ENCODE results near the gene PRELID3B.
"Not testable (repeated sequence)": the region's sequence is repeated elsewhere in the genome, so short reads cannot be mapped to it uniquely, and the experiment has no call there.

Gene PRELID3B

DNA sequence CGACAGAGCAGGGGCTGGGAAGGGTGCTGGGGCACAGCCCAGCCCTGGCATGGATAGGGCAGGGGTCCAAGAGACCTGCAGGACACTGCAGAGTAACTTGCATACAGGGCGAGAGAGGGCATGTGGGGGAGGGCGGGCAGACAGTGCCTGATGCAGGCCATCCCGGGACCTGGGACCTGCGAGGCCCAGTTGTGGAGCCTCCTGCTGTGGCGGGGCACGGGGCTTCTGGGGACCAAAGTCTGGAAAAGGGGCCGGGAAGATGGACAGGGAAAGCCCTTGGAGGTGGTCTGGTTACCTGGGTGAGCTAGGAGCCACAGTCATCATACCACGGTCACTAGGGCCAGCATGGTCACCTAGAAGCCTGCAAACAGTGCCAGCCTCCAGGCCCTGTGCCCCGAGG, 23.8 kb downstream of the PRELID3B start:
- H3K9me3 Mint-ChIP-seq = no peaks in the 10 kb centered on the region
- H3K27ac Mint-ChIP-seq (ENCODE audit: low read depth) = no peak overlapping the region
- ATAC-seq (replicated peaks; ENCODE audit: extremely low read depth, poor library complexity, severe bottlenecking) = no peak
- H3K4me3 Mint-ChIP-seq = no peak overlapping the region
- no peaks in the 10 kb centered on the region for H3K27me3 Mint-ChIP-seq
- peaks cover 30% of the 10 kb centered on the region for H3K4me1 Mint-ChIP-seq
- H3K36me3 Mint-ChIP-seq (ENCODE audit: insufficient read depth) = peaks cover 13% of the 10 kb centered on the region
- no peak for DNase-seq (ENCODE audit: low spot score in 2 of 2)

DNA sequence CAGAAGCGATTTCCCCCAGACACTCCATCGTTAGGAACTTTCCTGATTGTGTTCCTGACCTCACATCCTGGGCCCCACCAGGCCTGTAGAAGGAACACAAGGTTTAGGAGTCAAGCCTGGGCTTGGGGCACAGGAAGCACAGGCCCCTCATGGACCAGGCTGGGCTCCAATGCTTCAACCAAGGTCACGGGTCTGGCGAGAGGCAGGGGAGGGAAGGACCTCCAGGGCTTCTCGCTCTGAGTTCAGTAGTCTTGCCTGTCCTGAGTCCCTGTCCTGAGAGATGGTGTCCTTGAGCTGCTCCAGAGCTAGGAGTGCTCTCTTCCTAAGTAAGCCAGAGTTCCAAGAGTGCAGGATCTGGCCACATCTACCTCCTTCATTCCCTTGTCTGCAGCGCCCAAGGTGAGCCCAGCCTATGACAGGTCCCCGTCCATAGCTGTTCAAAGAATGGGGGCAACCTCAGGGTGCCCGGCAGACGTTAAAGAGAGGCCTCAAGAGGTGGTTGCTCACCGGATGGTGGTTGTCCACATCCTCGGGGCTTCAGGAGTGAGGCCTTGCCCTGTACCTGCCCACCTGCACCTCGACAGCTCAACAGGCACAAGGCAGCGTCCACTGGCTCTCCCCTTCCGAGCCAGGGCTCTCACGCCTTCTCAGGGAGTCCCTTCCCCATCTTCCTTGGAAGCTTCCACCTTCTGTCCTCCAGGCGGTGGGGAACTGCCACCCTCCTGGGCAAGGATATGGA, 24.9 kb downstream of the PRELID3B start:
- no peak for ATAC-seq (replicated peaks; ENCODE audit: extremely low read depth, poor library complexity, severe bottlenecking)
- H3K27ac Mint-ChIP-seq (ENCODE audit: low read depth) = peak overlapping the region; percentile 3

DNA sequence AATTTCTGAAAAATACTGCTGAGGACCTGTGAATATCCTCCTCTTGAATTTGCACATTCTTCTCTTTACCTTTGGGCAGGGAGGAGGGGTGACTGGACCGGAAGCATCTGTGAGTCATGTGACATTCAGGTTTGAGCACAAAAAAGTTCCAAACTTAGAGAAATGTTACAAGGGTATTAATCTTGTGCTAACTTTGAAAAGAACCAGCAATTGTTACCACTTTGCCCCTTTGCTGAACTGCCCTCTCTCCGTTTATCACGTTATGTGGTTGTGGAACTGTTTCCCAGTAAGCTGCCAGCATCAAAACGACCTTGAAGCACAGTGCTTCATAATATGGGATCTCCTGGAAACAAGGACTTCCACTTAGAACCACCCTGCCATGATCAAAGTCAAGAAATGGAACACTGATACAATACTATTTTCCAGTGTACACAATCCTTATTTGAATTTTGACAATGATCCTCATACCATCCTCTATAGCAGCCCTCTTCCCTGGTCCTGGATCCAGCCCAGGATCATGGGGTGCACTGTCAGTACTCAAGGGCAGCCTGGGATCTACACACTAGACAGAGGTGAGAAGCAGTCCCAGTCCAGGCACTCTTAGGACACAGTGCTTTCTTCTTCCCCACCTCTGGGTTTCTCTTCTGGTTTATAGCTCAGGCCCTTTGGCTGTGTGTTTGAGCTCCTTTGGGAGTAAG, 25.6 kb downstream of the PRELID3B start:
- no peak for ATAC-seq (replicated peaks; ENCODE audit: extremely low read depth, poor library complexity, severe bottlenecking)
- Mint-ChIP-seq H3K9me3 (no peaks in the 10 kb centered on the region), H3K4me3 (no peak overlapping the region), H3K4me1 (peaks cover 39% of the 10 kb centered on the region), H3K36me3 (ENCODE audit: insufficient read depth) (peaks cover under 1% of the 10 kb centered on the region), H3K27ac (ENCODE audit: low read depth) (peak overlapping the region; percentile 3), H3K27me3 (no peaks in the 10 kb centered on the region)
- no peak for DNase-seq (ENCODE audit: low spot score in 2 of 2)

More for the DNA sequence above, 24.9 kb downstream of the PRELID3B start:
- H3K27me3 Mint-ChIP-seq = no peaks in the 10 kb centered on the region
- DNase-seq (ENCODE audit: low spot score in 2 of 2) = no peak
- no peak overlapping the region for H3K4me3 Mint-ChIP-seq
- H3K9me3 Mint-ChIP-seq = no peaks in the 10 kb centered on the region
- peaks cover 3% of the 10 kb centered on the region for H3K36me3 Mint-ChIP-seq (ENCODE audit: insufficient read depth)
- H3K4me1 Mint-ChIP-seq = peaks cover 39% of the 10 kb centered on the region

- no peaks in the 10 kb centered on the region for H3K27me3 Mint-ChIP-seq
- H3K9me3 Mint-ChIP-seq = no peaks in the 10 kb centered on the region
- peaks cover under 1% of the 10 kb centered on the region for H3K36me3 Mint-ChIP-seq (ENCODE audit: insufficient read depth)
- ATAC-seq (replicated peaks; ENCODE audit: extremely low read depth, poor library complexity, severe bottlenecking) (no peak), DNase-seq (ENCODE audit: low spot score in 2 of 2) (no peak)
- no peak overlapping the region for H3K27ac Mint-ChIP-seq (ENCODE audit: low read depth)
- H3K4me1 Mint-ChIP-seq = peaks cover 43% of the 10 kb centered on the region
- peak overlapping the region; percentile 25 for H3K4me3 Mint-ChIP-seq
These were observed 26.5 kb downstream of the PRELID3B start for GRCh38 chr20:59015812-59016711.

DNA sequence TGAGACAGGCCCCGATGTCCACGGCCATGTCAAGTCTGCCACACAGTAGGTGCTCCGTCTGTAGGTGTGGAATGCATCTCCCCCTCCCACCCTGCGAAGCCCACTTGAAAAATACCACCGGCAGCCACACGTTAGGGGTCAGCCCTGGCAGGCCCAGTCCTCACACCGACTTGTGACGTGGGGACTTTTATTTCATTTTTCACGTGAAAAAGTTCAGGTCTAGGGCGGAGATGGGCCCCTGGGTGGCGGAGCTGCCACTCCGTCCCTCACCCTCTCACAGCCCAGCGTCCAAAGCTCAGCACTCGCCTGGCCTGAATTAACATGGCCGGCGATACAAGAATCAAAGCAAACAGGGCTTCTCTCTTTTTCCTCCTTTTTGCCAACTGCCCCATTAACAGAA, 27.2 kb downstream of the PRELID3B start:
- Mint-ChIP-seq H3K4me3 (peak overlapping the region; percentile 25), H3K27me3 (no peaks in the 10 kb centered on the region), H3K36me3 (ENCODE audit: insufficient read depth) (peaks cover 2% of the 10 kb centered on the region), H3K27ac (ENCODE audit: low read depth) (no peak overlapping the region), H3K9me3 (no peaks in the 10 kb centered on the region), H3K4me1 (peaks cover 43% of the 10 kb centered on the region)
- ATAC-seq (replicated peaks; ENCODE audit: extremely low read depth, poor library complexity, severe bottlenecking) (no peak), DNase-seq (ENCODE audit: low spot score in 2 of 2) (no peak)

DNA sequence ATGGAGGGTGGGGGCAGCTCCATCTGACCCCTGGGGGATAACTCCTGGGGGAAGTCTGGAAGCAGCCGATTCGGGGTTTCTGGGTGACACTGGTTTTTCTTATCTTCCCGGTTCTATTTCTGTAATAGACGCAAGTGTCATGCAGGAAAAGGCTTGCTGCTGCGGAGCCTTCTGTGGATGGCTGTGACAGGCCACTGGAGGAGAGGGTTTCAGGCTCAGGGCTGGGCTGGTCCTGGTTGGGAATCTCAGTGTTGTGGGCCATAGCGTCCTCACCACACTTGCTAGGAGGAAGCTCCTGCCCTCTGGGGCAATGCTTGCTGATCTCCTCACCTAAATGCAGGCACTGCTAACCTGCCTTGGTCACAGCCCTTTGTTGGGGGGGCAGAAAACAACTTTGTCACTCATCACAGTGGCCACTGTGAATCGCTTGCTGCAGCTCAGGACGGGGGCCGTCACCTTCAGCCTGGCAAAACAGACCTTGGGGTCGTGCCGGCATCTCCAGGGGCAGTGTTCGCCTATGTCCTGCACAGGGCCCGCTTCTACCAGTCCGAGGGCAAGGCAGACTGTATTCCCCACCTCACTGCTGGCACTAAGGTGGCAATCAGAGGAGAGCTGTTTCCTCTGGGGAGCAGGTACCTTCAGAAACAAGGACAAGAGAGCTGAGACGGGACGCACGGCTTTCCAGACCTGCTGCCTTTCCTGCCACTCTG, 27.8 kb downstream of the PRELID3B start:
- Mint-ChIP-seq H3K4me3 (peak overlapping the region; percentile 32), H3K27ac (ENCODE audit: low read depth) (peak overlapping the region; percentile 70), H3K9me3 (no peaks in the 10 kb centered on the region), H3K27me3 (no peaks in the 10 kb centered on the region), H3K4me1 (peaks cover 43% of the 10 kb centered on the region), H3K36me3 (ENCODE audit: insufficient read depth) (peaks cover 2% of the 10 kb centered on the region)
- ATAC-seq (replicated peaks; ENCODE audit: extremely low read depth, poor library complexity, severe bottlenecking) (no peak), DNase-seq (ENCODE audit: low spot score in 2 of 2) (no peak)

GRCh38 chr20:59013959-59014608, 28.5 kb downstream of the PRELID3B start:
- Mint-ChIP-seq H3K27me3 (no peaks in the 10 kb centered on the region), H3K4me1 (peaks cover 43% of the 10 kb centered on the region), H3K9me3 (no peaks in the 10 kb centered on the region), H3K27ac (ENCODE audit: low read depth) (peak overlapping the region; percentile 70), H3K4me3 (peak overlapping the region; percentile 32), H3K36me3 (ENCODE audit: insufficient read depth) (peaks cover 2% of the 10 kb centered on the region)
- peak; percentile 90 for ATAC-seq (replicated peaks; ENCODE audit: extremely low read depth, poor library complexity, severe bottlenecking)
- no peak for DNase-seq (ENCODE audit: low spot score in 2 of 2)

DNA sequence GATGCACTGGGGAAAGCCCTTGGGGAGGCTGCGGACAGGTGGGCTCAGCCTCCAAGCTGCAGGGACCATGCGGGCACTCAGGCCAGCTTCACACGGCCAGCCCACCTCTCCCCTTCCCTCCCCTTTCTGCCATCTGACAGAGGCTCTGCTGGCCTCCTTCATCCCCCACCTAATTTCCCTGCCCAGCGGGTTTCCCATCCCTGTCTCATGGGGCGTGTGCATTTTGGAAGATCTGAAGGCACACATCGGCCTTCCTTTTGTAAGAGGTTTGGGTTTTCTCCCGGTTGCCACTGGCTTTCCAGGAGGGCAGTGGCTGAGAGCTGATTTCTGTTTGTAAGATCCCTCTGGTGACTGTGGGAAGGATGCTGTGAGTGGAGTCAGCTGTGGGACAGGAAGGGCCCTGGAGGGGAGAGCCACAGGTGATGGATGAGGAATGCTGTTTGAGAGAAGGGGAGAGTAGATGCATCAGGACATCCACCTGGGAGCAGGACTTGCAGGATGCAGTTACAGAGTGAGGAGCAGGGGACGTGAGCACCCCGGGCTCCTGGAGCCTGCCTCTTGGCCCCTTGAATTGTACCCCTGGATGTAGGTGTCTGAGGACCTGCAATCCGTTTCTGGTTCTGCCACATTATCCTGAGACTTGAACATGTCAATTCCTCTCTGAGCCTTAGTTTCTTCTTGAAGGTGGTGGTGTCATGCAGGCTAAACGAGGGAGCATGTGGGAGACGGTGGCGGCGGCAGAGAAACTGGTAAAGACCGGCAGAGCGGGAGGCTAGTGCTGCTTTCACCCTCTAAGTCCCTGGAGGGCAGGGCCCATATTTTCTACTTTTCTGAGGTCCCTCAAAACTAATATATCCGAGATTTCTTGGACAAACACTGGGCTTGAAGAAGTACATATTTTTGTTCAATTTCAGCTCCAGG, 29.3 kb downstream of the PRELID3B start:
- no peak for DNase-seq (ENCODE audit: low spot score in 2 of 2)
- no peak overlapping the region for H3K4me3 Mint-ChIP-seq
- no peak for ATAC-seq (replicated peaks; ENCODE audit: extremely low read depth, poor library complexity, severe bottlenecking)
- H3K27me3 Mint-ChIP-seq = no peaks in the 10 kb centered on the region
- H3K9me3 Mint-ChIP-seq = no peaks in the 10 kb centered on the region
- H3K4me1 Mint-ChIP-seq = peaks cover 43% of the 10 kb centered on the region
- peaks cover 2% of the 10 kb centered on the region for H3K36me3 Mint-ChIP-seq (ENCODE audit: insufficient read depth)
- H3K27ac Mint-ChIP-seq (ENCODE audit: low read depth) = no peak overlapping the region

DNA sequence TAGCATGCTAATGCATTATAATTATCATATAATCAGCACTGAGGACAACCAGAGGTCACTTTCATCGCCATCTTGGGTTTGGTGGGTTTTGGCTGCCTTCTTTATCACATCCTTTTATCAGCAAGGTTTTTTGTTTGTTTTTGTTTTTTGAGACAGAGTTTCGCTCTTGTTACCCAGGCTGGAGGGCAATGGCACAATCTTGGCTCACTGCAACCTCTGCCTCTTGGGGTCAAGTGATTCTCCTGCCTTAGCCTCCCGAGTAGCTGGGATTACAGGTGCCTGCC, 30.8 kb downstream of the PRELID3B start:
- not testable (repeated sequence) for H3K36me3 Mint-ChIP-seq (ENCODE audit: insufficient read depth); DNase-seq (ENCODE audit: low spot score in 2 of 2); H3K27me3 Mint-ChIP-seq; H3K9me3 Mint-ChIP-seq; ATAC-seq (replicated peaks; ENCODE audit: extremely low read depth, poor library complexity, severe bottlenecking); H3K4me3 Mint-ChIP-seq; H3K27ac Mint-ChIP-seq (ENCODE audit: low read depth)
- H3K4me1 Mint-ChIP-seq = peaks cover 36% of the 10 kb centered on the region

DNA sequence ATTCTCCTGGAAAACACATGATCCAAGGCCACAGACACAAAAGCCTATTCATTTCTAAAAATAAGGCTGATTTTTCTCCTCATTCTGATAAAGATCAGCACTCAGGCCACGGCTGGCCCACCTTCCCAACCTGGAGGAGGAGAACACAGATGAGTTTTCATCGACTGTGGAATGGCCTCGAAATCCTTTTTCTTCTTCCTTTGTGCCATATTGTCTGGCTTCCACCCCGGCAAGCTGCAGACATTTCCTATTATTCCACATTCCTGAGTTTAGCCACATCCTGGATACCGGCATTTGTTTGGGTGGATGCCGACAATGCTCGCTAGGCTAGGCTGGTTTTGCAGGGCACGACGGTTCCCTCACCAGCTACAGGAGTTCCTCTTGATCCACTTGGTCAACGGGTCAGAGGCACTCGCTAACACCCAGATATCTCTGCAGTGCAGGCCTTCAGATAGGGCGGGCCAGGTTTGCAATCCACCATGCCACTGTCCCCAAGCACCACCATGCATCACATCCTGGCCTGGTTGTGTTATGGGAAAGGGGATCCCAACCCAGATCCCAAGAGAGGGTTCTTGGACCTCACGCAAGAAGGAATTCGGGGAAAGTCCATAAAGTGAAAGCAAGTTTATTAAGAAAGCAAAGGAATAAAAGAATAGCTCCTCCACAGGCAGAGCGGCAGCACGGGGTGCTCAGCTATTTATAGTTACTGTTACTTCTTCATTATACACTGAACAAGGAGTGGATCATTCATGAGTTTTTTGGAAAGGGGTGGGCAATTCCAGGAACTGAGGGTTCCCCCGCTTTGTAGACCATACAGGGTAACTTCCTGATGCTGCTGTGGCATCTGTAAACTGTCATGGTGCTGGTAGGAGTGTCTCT, 31.4 kb downstream of the PRELID3B start:
- H3K4me3 Mint-ChIP-seq = no peak overlapping the region
- H3K36me3 Mint-ChIP-seq (ENCODE audit: insufficient read depth) = peaks cover 2% of the 10 kb centered on the region
- ATAC-seq (replicated peaks; ENCODE audit: extremely low read depth, poor library complexity, severe bottlenecking) (no peak), DNase-seq (ENCODE audit: low spot score in 2 of 2) (no peak)
- peaks cover 32% of the 10 kb centered on the region for H3K4me1 Mint-ChIP-seq
- no peaks in the 10 kb centered on the region for H3K27me3 Mint-ChIP-seq
- no peaks in the 10 kb centered on the region for H3K9me3 Mint-ChIP-seq
- peak overlapping the region; percentile 38 for H3K27ac Mint-ChIP-seq (ENCODE audit: low read depth)

Data from central memory CD8-positive, alpha-beta T cell (primary cell).